ENCODE results near the gene DOCK8.

The DOCK8 gene

DNA sequence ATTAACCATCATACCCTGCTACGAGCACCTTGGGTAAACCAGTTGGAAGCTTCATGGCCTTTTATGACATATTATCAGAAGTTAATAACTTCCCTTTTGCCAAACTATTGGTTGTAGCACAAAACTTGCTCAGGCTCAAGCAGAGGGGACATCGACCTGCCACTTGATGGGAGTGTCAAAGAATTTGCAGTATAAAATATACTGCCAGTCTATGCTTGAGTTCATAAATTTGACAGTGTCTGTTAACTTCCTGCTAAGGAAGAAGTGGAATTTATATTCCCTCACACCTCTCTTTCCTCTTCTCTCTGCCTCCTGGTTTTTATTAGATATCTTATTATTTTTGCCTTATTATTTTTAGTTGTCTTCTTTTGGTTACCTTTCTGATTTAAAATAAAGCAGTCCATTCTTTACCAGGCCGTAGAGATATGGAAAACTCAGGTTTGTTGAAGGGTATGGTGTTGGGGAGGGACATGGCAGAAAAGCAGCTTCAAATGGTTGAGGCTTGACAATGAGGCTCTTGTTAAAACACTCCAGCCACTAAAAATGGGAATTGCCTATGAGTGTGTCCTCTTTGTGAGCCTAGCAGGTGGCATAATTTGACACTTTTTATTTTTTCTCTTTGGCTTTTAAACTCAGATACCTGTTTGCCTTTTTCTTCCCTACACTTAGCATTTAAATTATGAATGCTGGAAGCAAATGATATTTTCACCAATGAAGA, 298.0 kb downstream of the DOCK8 start:
- DNase-seq: no peak
